Kidney (tissue), 14 donors: Measurements from ENCODE around the gene ADAM17. TPM values are rescaled to one million over a fixed set of nuclear protein-coding genes. Genes with fewer than 3 reads are reported as not detected.
"Not testable (repeated sequence)": the region's sequence is repeated elsewhere in the genome, so short reads cannot be mapped to it uniquely, and the experiment has no call there.

Source experiments
- DNase-seq, 5 donors: peaks; one replicate each; pipeline ENCODE4 v3.0.0-alpha.2; 2013 to 2020
- FAIRE-seq: peaks from 2 replicates; lab custom pipeline; 2012; peaks lifted over from hg19 to GRCh38; lab: Jason Lieb, UNC
- H3K27ac ChIP-seq, 2 donors: one replicate each; pipeline ENCODE4 v1.7.0; 2013; ENCODE audit warnings: low read depth in 2 of 2, low read length in 2 of 2, inconsistent platforms in 1 of 2
- H3K27me3 ChIP-seq: one replicate; pipeline ENCODE4 v1.7.1; 2013; ENCODE audit warnings: low read length, inconsistent platforms; ENCODE audit not compliant: control insufficient read depth, insufficient read depth
- H3K36me3 ChIP-seq, 3 donors: one replicate each; pipeline versions ENCODE4 v1.7.0 to v1.7.1; 2013; ENCODE audit warnings: low read length in 3 of 3, control low read depth in 1 of 3, inconsistent platforms in 1 of 3; ENCODE audit not compliant: insufficient read depth in 3 of 3, control insufficient read depth in 2 of 3
- H3K4me1 ChIP-seq, 3 donors: one replicate each; pipeline versions ENCODE4 v1.7.0 to v1.7.1; 2013; ENCODE audit warnings: low read length in 3 of 3, inconsistent platforms in 1 of 3, low read depth in 1 of 3; ENCODE audit not compliant: control insufficient read depth in 2 of 3, insufficient read depth in 2 of 3
- H3K4me3 ChIP-seq, 3 donors: one replicate each; pipeline versions ENCODE4 v1.7.0 to v1.8.1; 2013; ENCODE audit warnings: low read length in 3 of 3, control low read depth in 1 of 3, inconsistent platforms in 1 of 3
- H3K9ac ChIP-seq, 3 donors: one replicate each; pipeline versions ENCODE4 v1.7.0 to v1.7.1; 2013; ENCODE audit warnings: low read length in 3 of 3, control low read depth in 1 of 3, inconsistent platforms in 1 of 3
- H3K9me3 ChIP-seq, 3 donors: one replicate each; pipeline versions ENCODE4 v1.7.0 to v1.7.1; 2013; ENCODE audit warnings: low read length in 3 of 3, control low read depth in 1 of 3, inconsistent platforms in 1 of 3; ENCODE audit not compliant: control insufficient read depth in 2 of 3, insufficient read depth in 1 of 3
- intact Hi-C: fragments of 100-400 bp; cut with DNase I; formaldehyde crosslinking; loops from one replicate; pipeline ENCODE4 v1.11.1; 2022
- polyA plus RNA-seq: library from polyadenylated mRNA; stranded (reverse); fragments of 350-450 nt; fragmentation: Illumina TruSeq; extraction: RNeasy Lipid Tissue Mini Kit (QIAGEN cat#74804); gene quantifications from one replicate; pipeline ENCODE4 v1.2.3, GENCODE V29; 2014; ENCODE audit warnings: low read depth, low replicate concordance; ENCODE audit not compliant: insufficient read depth
- total RNA-seq: library from RNA; stranded (reverse); fragmentation: NEBNext Ultra II Directional; extraction: Animal tissue kit (Norgen Biotek cat#: 25700); gene quantifications from one replicate; pipeline ENCODE4 v1.2.1, GENCODE V29; 2021
- TF ChIP-seq, protein P1 (sequence below): IDR thresholded peaks from 3 replicates; pipeline ENCODE4 v1.5.1; 2012; ENCODE audit warnings: mild to moderate bottlenecking, moderate library complexity, borderline replicate concordance; ENCODE audit not compliant: insufficient read depth; ENCODE audit errors: extremely low read depth
- donor health status: control.
- donor health status: control.
- donor health status: control.
- donor health status: control.
- donor health status: control.
- donor health status: DM: yes; HTN: yes; CAD: no.
- donor health status: Normal renal cell carcinoma (clear cell type).

ADAM17 gene
- total and polyA plus RNA-seq, 2 donors from 2014 or later: 6.5 to 29.9 TPM

DNA sequence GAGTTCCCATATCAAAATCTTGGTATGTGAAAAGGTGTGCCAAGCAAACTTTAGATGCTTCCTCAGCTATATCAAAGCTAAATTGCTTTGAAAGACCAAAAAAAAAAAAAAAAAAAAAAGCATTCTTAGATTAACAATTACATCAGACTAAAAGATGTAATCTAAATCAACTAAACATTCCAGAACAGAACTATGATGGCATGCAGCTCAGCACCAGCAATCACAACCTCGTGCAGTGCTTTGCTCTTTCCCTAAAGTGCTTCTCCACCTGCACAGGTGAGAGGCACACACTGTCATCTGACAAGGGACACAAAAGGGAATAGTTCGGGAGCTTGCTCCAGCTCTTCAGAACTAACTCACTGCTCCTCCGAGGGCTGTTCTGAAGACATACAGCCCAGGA is 37.5 kb downstream of the ADAM17 start:
- H3K4me3 ChIP-seq: no peak overlapping the region
- H3K4me1 ChIP-seq: no peaks in the 10 kb centered on the region
- H3K36me3 ChIP-seq: peaks cover 4 to 21% (median 9%) of the 10 kb centered on the region in 3 donors
- H3K9me3 ChIP-seq: no peaks in the 10 kb centered on the region
- no peak overlapping the region for H3K27ac ChIP-seq
- no peak overlapping the region for H3K9ac ChIP-seq
- no peaks in the 10 kb centered on the region for H3K27me3 ChIP-seq
- DNase-seq (no peak), FAIRE-seq (no peak)
- TF ChIP-seq, protein P1, sequence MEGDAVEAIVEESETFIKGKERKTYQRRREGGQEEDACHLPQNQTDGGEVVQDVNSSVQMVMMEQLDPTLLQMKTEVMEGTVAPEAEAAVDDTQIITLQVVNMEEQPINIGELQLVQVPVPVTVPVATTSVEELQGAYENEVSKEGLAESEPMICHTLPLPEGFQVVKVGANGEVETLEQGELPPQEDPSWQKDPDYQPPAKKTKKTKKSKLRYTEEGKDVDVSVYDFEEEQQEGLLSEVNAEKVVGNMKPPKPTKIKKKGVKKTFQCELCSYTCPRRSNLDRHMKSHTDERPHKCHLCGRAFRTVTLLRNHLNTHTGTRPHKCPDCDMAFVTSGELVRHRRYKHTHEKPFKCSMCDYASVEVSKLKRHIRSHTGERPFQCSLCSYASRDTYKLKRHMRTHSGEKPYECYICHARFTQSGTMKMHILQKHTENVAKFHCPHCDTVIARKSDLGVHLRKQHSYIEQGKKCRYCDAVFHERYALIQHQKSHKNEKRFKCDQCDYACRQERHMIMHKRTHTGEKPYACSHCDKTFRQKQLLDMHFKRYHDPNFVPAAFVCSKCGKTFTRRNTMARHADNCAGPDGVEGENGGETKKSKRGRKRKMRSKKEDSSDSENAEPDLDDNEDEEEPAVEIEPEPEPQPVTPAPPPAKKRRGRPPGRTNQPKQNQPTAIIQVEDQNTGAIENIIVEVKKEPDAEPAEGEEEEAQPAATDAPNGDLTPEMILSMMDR: no peak
- intact Hi-C loops: no loop called here

DNA sequence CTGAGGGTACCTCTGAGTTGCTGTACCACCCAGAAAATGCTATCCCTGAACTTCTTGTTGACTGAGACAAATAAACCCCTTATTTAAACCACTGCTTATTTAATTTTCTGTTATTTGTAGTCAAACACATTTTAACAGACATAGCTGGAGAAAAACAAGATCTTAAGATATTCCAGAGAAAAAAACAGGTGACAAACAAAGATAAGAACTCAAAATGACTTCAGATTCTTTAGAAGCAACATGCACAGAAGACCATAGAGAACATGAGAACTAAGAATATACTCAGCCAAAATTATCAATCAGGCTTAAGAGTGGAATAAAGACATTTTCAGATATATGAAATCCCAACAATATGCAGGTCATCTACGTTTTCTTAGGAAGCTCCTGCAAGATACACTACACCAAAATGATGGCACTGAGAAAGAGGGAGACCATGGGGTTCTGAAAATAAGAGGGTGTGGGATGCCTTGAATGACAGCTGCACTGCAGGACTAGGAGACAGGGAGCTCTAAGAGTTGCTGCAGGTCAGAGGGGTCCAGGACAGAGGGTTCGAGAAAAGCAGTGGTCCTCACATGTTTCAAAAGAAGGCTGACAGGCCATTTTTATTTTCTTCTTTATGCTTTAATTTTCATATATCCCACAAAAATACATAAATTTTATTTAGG is 38.4 kb downstream of the ADAM17 start:
- no peaks in the 10 kb centered on the region for H3K4me1 ChIP-seq
- no peaks in the 10 kb centered on the region for H3K9me3 ChIP-seq
- intact Hi-C loops: no loop called here
- peaks cover 4 to 21% (median 9%) of the 10 kb centered on the region in 3 donors for H3K36me3 ChIP-seq
- H3K27me3 ChIP-seq: no peaks in the 10 kb centered on the region
- H3K4me3 ChIP-seq: no peak overlapping the region
- TF ChIP-seq, protein P1: no peak
- H3K27ac ChIP-seq: no peak overlapping the region
- FAIRE-seq (no peak), DNase-seq (no peak)
- H3K9ac ChIP-seq: no peak overlapping the region

DNA sequence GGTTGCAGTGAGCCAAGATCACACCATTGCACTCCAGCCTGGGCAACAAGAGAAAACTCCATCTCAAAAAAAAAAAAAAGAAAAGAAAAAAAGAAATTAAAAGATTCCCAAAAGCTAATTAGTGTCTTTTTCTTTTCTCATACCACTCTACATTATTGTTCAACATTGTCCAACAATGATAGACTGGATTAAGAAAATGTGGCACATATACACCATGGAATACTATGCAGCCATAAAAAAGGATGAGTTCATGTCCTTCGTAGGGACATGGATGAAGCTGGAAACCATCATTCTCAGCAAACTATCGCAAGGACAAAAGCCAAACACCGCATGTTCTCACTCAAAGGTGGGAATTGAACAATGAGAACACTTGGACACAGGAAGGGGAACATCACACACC is 41.7 kb downstream of the ADAM17 start:
- DNase-seq, intact Hi-C loops: not testable (repeated sequence)

DNA sequence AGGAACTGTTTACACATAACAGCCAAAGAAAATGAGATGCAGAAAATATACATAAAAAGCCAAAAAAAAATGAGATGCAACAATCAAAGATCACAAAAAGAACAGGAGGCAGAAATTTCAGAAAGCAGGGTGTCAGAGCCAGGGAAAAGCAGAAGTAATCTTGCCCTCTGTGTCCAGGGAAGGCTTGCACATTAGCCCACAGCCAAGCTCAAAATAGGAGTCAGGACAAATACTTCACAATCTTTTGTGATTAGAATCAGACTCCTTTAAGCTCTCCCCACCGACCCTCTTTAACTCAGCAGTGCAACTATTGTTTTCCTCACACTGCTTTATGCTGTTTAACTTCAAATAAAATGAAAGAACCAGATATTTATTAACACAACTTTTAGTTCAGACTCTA is 46.7 kb downstream of the ADAM17 start:
- Histone ChIP-seq H3K4me3 (no peak overlapping the region), H3K27me3 (no peaks in the 10 kb centered on the region), H3K4me1 (no peaks in the 10 kb centered on the region), H3K36me3 (peaks cover 0 to 9% (median 5%) of the 10 kb centered on the region in 3 donors), H3K9me3 (no peaks in the 10 kb centered on the region), H3K9ac (no peak overlapping the region), H3K27ac (no peak overlapping the region)
- DNase-seq: no peak
- TF ChIP-seq, protein P1: no peak
- FAIRE-seq: no peak
- intact Hi-C loops: no loop called here

More for the DNA sequence above, 41.7 kb downstream of the ADAM17 start:
- not testable (repeated sequence) for H3K9me3 ChIP-seq, H3K4me1 ChIP-seq, H3K27me3 ChIP-seq, H3K27ac ChIP-seq, H3K9ac ChIP-seq, H3K4me3 ChIP-seq, FAIRE-seq, H3K36me3 ChIP-seq
